Activated T-cell treated with anti-CD3 and anti-CD28 coated beads, Interleukin-2, amount 50 U/mL, for 48 hours (primary cell): ENCODE results near the gene TWF1.
A peak's percentile ranks its signal among the peaks of the same experiment; 100 is the strongest.
"Not testable (repeated sequence)": the region's sequence is repeated elsewhere in the genome, so short reads cannot be mapped to it uniquely, and the experiment has no call there.

Experiments
- DNase-seq, 2 experiments: peaks; one replicate each; pipeline ENCODE4 v3.0.0-alpha.2; 2020

The TWF1 gene

DNA sequence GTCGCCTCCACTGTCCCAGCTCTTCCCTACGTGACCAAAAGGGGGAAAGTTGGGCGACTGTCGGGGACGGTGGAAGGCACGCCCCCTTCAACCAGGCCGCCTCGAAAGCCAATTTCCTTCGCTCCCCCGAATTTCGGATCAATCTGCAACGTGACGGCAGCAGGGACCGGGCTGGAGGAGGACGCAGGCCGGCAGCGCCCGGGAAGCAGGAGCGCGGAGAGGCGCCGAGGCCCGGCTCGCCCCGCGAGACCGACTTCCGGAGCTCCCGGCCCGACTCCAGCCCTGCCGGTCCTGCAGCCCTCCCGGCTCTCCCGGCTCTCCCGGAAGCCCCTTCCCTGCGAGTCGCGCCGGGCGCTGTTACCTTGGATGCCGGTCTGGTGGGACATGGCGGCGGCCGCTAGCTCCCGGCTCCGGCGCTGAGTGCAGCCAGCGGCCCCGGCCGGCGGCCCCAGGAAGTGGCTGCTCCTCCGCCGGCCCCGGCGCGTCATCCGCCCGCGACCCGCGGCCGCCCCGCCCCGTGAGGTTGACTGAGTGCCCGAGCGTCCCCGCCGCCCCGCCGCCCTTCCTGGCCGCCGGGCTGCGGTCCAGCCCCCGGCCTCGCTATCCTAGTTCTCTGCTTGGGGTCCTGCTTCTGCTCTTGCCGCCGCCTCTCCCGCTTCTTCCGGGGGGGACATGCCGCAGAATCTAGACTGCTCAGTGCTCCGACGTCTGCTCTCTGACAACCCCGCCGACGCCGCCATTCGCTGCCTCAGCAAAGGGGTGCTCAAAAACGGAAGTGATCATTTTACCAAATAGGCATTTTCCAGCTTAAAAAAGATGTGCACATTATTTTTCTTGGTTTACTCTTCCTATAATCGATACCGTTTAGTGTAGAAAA is at the start of gene TWF1:
TWF1 (minus strand) TSS at position 458 of the 877 bp plus-strand sequence; CDS start at position 386, 72 bp downstream.
- DNase-seq = peak; percentile 92 to 94

- DNase-seq = no peak
Measured at GRCh38 chr12:43852744-43853143, 46.6 kb upstream of the TWF1 start.

- DNase-seq = no peak
Measured at GRCh38 chr12:43848786-43849185, 42.7 kb upstream of the TWF1 start.

GRCh38 chr12:43848226-43848507 is 42.0 kb upstream of the TWF1 start:
- DNase-seq = no peak

GRCh38 chr12:43847425-43848225 is 41.5 kb upstream of the TWF1 start:
- not testable (repeated sequence) for DNase-seq

DNA sequence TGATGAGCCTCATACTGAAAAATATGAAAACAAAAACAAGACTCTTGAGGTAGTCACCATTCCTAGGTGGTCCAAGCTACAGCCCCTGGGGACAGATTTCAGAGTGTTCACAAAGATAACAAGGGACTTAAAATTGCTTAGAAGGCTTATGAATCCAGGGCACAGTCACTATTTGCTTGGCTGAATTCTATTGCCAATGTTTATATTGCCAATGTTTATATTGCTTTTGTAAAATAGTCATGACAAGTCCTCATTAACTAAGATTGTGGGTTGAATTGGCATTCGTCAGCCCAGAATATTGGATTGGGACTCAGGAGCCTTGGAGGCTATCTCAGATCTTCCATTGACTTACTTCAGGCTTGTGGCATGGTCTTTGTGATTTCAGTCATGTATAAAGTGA is 36.1 kb upstream of the TWF1 start:
- no peak for DNase-seq

DNA sequence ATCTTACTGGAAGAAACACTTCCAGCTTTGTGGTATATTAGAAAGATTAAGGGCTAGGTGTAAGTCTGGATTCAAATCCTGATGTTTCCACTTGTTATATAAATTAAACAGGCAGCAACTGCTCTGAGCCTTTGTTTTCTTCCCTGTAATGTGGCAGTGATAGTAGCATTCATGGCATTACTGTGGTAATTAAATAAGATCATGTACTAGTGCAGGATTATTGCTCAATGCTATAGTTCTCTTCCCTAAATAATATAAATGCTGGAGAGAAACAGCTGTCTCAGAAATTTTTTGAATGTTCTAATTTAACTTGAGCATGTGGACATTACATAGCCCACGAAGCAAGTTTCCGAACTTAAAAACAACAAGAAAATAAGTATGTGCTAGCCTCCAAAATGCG is 35.1 kb upstream of the TWF1 start:
- no peak for DNase-seq

DNA sequence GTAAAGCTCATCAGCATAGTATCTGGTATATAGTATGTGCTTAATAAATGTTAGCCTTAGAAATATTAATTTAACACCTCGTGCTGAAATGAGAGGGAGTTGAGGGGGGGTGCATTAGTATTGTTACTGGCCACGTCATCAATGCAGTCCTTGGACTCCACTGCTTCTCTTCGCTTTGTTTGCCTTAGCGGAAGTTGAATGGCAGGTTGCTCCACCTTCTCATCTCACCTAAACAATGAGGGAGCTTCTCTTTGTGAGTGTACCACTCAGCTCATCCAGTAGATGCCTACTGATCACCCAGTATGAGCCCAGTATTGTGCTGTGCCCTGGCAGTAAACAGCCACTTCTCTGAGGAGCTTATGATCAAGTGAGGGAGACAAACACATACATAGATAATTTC is 34.2 kb upstream of the TWF1 start:
- no peak for DNase-seq

GRCh38 chr12:43836475-43836989 is 30.4 kb upstream of the TWF1 start:
- DNase-seq = no peak

DNA sequence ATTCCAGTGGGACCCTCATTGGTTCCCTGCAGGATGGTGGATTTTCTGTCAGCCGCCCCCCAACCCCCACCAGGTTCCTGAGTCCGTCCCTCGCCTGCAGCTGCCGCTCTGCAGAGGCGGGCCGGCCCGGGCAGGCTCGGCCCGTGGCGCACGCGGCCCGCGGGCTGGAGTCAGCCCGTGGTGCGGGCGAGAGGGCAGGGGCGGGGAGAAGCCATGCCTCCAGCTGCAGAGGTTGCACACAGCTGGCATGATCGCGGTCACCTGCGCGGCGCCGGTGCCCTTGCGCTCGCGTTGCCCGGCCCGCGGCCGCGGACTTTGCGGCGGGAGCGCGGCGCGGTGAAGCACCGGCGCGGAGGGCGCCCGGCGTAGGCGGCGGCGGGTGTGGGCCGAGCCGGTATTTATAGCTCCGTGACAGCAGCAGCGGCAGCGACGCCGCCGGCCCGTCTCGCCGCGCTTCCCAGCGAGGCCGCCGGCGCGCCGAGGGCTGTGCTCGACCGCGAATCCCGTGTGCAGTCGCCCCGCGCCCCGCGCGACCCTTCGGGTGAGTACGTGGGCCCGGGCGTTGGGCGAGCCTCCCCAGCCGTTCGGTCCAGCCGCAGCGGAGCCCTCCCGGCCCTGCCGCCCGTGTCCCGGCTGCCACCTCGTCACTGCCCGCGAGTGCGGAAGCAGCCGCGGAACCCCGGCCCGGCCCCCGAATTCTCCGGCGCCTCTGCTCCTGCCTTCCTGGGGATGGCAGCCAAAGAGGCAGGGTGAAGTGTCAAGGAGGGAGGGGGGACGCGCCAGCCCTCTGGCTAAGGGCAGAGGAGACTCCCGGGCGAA is 29.7 kb upstream of the TWF1 start, which contains the start of gene TMEM117:
TMEM117 (plus strand) TSS at position 426 of the 819 bp plus-strand sequence.
- peak; percentile 63 to 75 for DNase-seq

- no peak for DNase-seq
Measured at GRCh38 chr12:43835264-43835655, 29.1 kb upstream of the TWF1 start.

GRCh38 chr12:43832463-43833168 is 26.5 kb upstream of the TWF1 start:
- no peak for DNase-seq

DNA sequence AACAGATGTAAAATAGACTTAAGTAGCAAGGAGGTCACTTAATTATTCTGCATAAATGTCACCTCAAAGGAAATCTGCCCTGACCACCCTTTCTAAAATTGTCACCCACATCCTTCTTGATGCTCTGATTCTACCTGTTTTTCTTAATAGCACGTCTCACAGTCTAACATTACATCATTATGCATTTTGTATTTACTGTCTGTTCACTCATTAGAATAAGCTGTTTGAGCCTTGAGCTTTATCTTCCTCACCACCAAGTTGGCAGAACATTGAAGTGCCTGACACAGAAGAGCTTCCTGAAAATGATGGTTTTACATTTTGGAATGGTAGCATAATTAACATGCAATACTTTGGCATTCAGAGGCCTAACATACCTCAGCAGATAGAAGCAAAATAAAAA is 21.0 kb upstream of the TWF1 start:
- no peak for DNase-seq

DNA sequence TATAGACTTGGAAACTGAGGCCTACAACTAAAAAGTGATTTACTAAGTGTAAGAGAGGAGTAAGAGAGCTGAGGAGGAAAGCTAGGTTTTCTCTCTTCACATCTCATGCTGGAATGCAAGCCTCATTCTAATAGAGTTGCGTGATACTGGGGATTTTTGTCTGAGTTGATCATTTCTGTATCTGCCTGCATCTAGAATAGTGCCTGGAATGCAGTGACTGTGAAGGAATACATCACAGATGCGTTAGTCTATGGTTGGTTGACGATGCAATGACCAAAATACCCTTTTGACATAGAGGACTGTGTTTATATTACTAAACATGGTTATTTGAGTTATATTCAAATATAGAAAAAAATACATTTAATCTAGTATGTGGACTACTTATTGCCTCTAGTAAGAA is 20.6 kb upstream of the TWF1 start:
- no peak for DNase-seq

DNA sequence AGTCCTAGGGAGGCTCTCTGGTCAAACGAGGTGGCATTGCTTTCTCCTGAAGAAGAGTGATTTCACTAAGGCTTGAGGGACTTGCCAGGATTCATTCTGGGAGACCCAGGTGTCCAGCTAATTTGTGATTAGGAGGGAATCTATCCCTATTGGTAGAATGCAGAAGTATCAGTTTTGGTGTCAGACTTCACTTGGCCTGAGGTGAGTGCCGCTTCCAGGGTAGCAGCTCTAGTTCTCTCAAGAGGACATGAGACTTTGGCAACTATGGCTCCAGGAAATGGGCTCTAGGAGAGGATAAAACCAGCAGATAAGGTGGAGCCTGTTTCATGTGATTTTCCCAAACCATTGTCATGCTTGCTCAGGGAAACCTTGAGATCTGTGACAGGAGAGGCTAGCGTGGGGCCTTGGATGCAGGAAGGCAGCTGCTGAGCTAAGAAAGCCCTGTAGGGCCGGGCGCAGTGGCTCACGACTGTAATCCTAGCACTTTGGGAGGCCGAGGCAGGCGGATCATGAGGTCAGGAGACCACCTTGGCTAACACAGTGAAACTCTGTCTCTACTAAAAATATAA is 18.2 kb upstream of the TWF1 start:
- no peak for DNase-seq

GRCh38 chr12:43816168-43816567 is 10.1 kb upstream of the TWF1 start:
- DNase-seq = no peak

DNA sequence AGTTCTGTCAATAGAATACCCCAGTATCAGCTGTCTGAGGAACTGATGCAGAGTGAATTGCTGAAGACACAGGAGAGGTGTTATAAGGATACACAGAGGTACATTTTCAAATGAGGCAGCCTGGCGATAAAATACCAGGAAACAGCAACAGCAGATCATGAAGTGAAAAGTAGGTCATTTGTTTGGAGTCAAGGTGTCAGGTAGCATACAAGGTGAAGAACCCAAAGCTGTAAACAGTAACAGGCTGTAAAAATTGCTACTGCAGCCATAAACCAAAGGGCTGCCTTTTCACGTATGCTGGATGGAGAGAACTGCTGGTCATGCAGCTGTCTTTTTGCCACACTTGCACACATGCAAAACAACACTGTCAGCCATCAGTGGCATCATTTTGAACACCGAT is 9.3 kb upstream of the TWF1 start:
- no peak for DNase-seq

DNA sequence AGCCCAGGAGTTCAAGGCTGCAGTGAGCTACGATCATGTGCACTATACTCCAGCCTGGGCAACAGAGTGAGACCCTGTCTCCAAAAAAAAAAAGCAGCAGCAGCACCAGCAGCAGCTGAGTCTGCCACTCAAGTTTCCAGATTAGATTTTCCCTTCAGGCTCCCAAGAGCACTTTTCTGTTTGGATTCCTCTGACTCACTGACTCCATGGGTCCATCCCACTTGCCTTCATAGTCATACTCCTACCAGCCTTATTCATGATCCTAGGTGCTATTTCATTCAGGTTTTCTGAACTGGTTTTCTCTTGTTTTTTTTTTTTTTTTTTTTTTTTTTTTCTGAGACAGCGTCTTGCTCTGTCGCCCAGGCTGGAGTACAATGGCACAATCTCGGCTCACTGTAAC is 6.8 kb upstream of the TWF1 start:
- DNase-seq = no peak

- no peak for DNase-seq
Measured at GRCh38 chr12:43812057-43812456, 5.9 kb upstream of the TWF1 start.

DNA sequence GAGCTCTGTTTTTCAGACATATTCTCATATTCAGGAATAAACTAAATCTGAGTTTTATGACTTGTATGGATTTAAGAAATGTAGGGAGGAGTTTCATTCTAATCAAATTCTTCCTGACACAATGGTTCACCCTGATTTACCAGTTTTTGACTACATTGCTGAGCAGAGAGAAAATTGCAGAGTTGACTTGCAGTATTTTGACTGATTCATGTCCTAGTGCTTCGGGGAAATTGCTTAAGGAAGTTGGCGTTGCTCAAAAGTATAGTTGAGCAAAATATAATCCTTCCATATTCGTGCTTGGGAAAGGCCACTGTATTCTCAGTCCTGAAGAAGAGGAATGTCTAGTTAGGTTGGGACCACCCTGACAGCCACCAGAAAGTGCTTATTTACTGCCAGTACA is 1.3 kb upstream of the TWF1 start:
- DNase-seq = no peak

DNA sequence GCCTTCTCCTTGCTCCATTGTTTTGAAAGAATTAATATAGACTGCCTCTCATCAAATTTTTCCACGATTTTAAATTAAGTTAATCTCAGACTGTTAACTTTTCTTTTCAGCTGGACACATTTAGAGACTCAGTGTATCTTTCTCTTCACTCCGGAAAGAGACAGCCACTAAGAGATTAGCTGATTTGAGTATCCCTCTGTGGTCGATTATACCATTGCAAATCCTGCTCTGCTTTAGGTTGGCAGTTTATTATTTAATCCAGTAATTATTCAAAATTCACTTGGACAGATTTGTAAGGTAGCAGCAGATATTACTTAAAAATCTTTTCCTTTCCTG is 588 bp upstream of the TWF1 start:
- no peak for DNase-seq

GRCh38 chr12:43805149-43805859 is 813 bp downstream of the TWF1 start:
- DNase-seq = no peak
